H9 (cell line): ENCODE measurements around the gene IGF2BP3. TPM values are rescaled to one million over a fixed set of nuclear protein-coding genes. Genes with fewer than 3 reads are reported as not detected.

ENCODE experiments used
- DNase-seq: peaks from one replicate; pipeline ENCODE4 v3.0.0-alpha.2; 2017
- H2AFZ ChIP-seq: one replicate; pipeline ENCODE4 v1.6.1; 2013; ENCODE audit warnings: mild to moderate bottlenecking, low read length, control low read depth, moderate library complexity
- H2AK5ac ChIP-seq: 2 replicates; pipeline ENCODE4 v1.6.1; 2013; ENCODE audit warnings: low read length, control low read depth, mixed read lengths; ENCODE audit not compliant: insufficient read length
- H2BK120ac ChIP-seq: one replicate; pipeline ENCODE4 v1.6.1; 2013; ENCODE audit warnings: low read depth, mild to moderate bottlenecking, low read length, control low read depth, inconsistent platforms; ENCODE audit not compliant: poor library complexity, severe bottlenecking
- H2BK12ac ChIP-seq: 2 replicates; pipeline ENCODE4 v1.6.1; 2013; ENCODE audit warnings: low read length, control low read depth, mixed read lengths, low read depth; ENCODE audit not compliant: insufficient read length
- H2BK15ac ChIP-seq: 2 replicates; pipeline ENCODE4 v1.6.1; 2013; ENCODE audit warnings: low read depth, low read length, control low read depth
- H2BK20ac ChIP-seq: one replicate; pipeline ENCODE4 v1.6.1; 2013; ENCODE audit warnings: low read depth, mild to moderate bottlenecking, low read length, control low read depth, inconsistent platforms; ENCODE audit not compliant: poor library complexity, severe bottlenecking
- H2BK5ac ChIP-seq: 2 replicates; pipeline ENCODE4 v1.6.1; 2013; ENCODE audit warnings: low read length, control low read depth, mixed read lengths; ENCODE audit not compliant: insufficient read length
- H3K14ac ChIP-seq: 2 replicates; pipeline ENCODE4 v1.6.1; 2013; ENCODE audit warnings: low read length, control low read depth; ENCODE audit not compliant: insufficient read depth
- H3K18ac ChIP-seq: 2 replicates; pipeline ENCODE4 v1.6.1; 2013; ENCODE audit warnings: low read depth, mild to moderate bottlenecking, mixed read lengths, low read length, control low read depth; ENCODE audit not compliant: insufficient read length
- H3K23ac ChIP-seq: 2 replicates; pipeline ENCODE4 v1.6.1; 2013; ENCODE audit warnings: low read length, control low read depth, mixed read lengths, low read depth; ENCODE audit not compliant: insufficient read length
- H3K23me2 ChIP-seq: 2 replicates; pipeline ENCODE4 v1.6.1; 2013; ENCODE audit warnings: low read depth, mild to moderate bottlenecking, mixed read lengths, low read length, control low read depth; ENCODE audit not compliant: insufficient read length, poor library complexity, severe bottlenecking
- H3K27ac ChIP-seq: 2 replicates; pipeline ENCODE4 v1.5.1; 2013; ENCODE audit warnings: low read length, control low read depth, mixed read lengths, low read depth; ENCODE audit not compliant: insufficient read length
- H3K27me3 ChIP-seq: 2 replicates; pipeline ENCODE4 v1.6.1; 2013; ENCODE audit warnings: low read length, control low read depth, inconsistent platforms; ENCODE audit not compliant: insufficient read depth
- H3K4ac ChIP-seq: 2 replicates; pipeline ENCODE4 v1.6.1; 2013; ENCODE audit warnings: low read depth, mild to moderate bottlenecking, control low read depth, inconsistent platforms, low read length, moderate library complexity
- H3K4me1 ChIP-seq: 2 replicates; pipeline ENCODE4 v1.6.1; 2013; ENCODE audit warnings: low read length, control low read depth, inconsistent platforms; ENCODE audit not compliant: insufficient read depth
- H3K4me2 ChIP-seq: 2 replicates; pipeline ENCODE4 v1.6.1; 2013; ENCODE audit warnings: low read length, control low read depth, mixed read lengths; ENCODE audit not compliant: insufficient read length, insufficient read depth
- H3K56ac ChIP-seq: 2 replicates; pipeline ENCODE4 v1.6.1; 2013; ENCODE audit warnings: low read depth, mild to moderate bottlenecking, mixed read lengths, low read length, control low read depth; ENCODE audit not compliant: insufficient read length
- H3K79me1 ChIP-seq: 2 replicates; pipeline ENCODE4 v1.6.1; 2013; ENCODE audit warnings: low read depth, mild to moderate bottlenecking, moderate library complexity, low read length, control low read depth, inconsistent platforms; ENCODE audit not compliant: insufficient read depth, poor library complexity, severe bottlenecking
- H3K79me2 ChIP-seq: 2 replicates; pipeline ENCODE4 v1.6.1; 2013; ENCODE audit warnings: low read length, control low read depth, inconsistent platforms; ENCODE audit not compliant: insufficient read depth
- H3K9ac ChIP-seq: 2 replicates; pipeline ENCODE4 v1.6.1; 2013; ENCODE audit warnings: low read length, control low read depth, mixed read lengths; ENCODE audit not compliant: insufficient read length; ENCODE audit errors: extremely low read depth
- H3K9me3 ChIP-seq: one replicate; pipeline ENCODE4 v1.6.1; 2013; ENCODE audit warnings: low read depth, low read length, inconsistent platforms; ENCODE audit not compliant: control insufficient read depth
- H3T11ph ChIP-seq: one replicate; pipeline ENCODE4 v1.6.1; 2013; ENCODE audit warnings: mild to moderate bottlenecking, low read length, control low read depth, inconsistent platforms
- H4K20me1 ChIP-seq: one replicate; pipeline ENCODE4 v1.6.1; 2013; ENCODE audit not compliant: control insufficient read depth, insufficient read length, insufficient read depth
- H4K5ac ChIP-seq: 2 replicates; pipeline ENCODE4 v1.6.1; 2013; ENCODE audit warnings: low read depth, mild to moderate bottlenecking, mixed read lengths, low read length, control low read depth; ENCODE audit not compliant: insufficient read length
- H4K8ac ChIP-seq: replicated peaks from 2 replicates; pipeline ENCODE4 v1.6.1; 2013; ENCODE audit warnings: low read length, control low read depth, mixed read lengths, low read depth; ENCODE audit not compliant: insufficient read length
- H4K91ac ChIP-seq: 2 replicates; pipeline ENCODE4 v1.6.1; 2013; ENCODE audit warnings: low read depth, mild to moderate bottlenecking, moderate library complexity, mixed read lengths, low read length, control low read depth; ENCODE audit not compliant: insufficient read length
- H3K27ac Mint-ChIP-seq, 3 experiments: 2 replicates in 2 of 3; 3 replicates in 1 of 3; pipeline ENCODE4 v1.8.0; 2020 to 2021; ENCODE audit warnings: mixed read lengths in 3 of 3, mild to moderate bottlenecking in 1 of 3, moderate library complexity in 1 of 3
- H3K27me3 Mint-ChIP-seq: 2 replicates; pipeline ENCODE4 v1.8.0; 2021; ENCODE audit warnings: low read depth, mild to moderate bottlenecking, moderate library complexity, mixed read lengths
- H3K36me3 Mint-ChIP-seq, 3 experiments: 2 replicates in 2 of 3; 3 replicates in 1 of 3; pipeline ENCODE4 v1.8.0; 2020 to 2021; ENCODE audit warnings: low read depth in 3 of 3, mixed read lengths in 3 of 3; ENCODE audit not compliant: insufficient read depth in 1 of 3
- H3K4me1 Mint-ChIP-seq, 2 experiments: 2 replicates each; pipeline ENCODE4 v1.8.0; 2020; ENCODE audit warnings: mixed read lengths in 2 of 2
- H3K4me3 Mint-ChIP-seq, 2 experiments: 2 replicates in 1 of 2; 3 replicates in 1 of 2; pipeline ENCODE4 v1.8.0; 2020 to 2021; ENCODE audit warnings: mild to moderate bottlenecking in 2 of 2, mixed read lengths in 2 of 2, moderate library complexity in 1 of 2
- H3K9me3 Mint-ChIP-seq, 2 experiments: 2 replicates in 1 of 2; 3 replicates in 1 of 2; pipeline ENCODE4 v1.8.0; 2020; ENCODE audit warnings: mild to moderate bottlenecking in 2 of 2, mixed read lengths in 2 of 2, moderate library complexity in 1 of 2
- CTCF ChIP-seq: fragments of 200-600 bp; sonication (generic); conservative IDR thresholded peaks from 3 replicates; pipeline ENCODE4 v1.8.0; 2021; ENCODE audit warnings: antibody characterized with exemption, mild to moderate bottlenecking
- WGBS: extraction: QIAGEN DNeasy Blood & Tissue Kit; methylation state at CpG from one replicate; pipeline ENCODE4 v1.1.7; 2013; ENCODE audit warnings: missing lambda C conversion rate, low lambda C conversion rate, mixed read lengths; ENCODE audit not compliant: insufficient read length; ENCODE audit errors: extremely low coverage; 5-methylcytosine and 5-hydroxymethylcytosine counted together
- total RNA-seq: library from RNA; stranded (reverse); gene quantifications from 2 replicates; pipeline ENCODE4 v1.2.1, GENCODE V29; 2021

Gene IGF2BP3
- total RNA-seq, 1 experiment from 2014 or later, result 197 TPM

- no peaks in the 10 kb centered on the region for H3K4me1 ChIP-seq
- H2AK5ac ChIP-seq, result no peak overlapping the region
- H3K4me2 ChIP-seq, result no peak overlapping the region
- H4K20me1 ChIP-seq, result peaks cover 2% of the 10 kb centered on the region
- no peak overlapping the region for H3K23ac ChIP-seq
- H2BK20ac ChIP-seq, result no peak overlapping the region
- no peak overlapping the region for H3K4me3 Mint-ChIP-seq
- H2AFZ ChIP-seq, result no peak overlapping the region
- no peaks in the 10 kb centered on the region for H3K79me1 ChIP-seq
- no peaks in the 10 kb centered on the region for H3K9me3 ChIP-seq
- no peaks in the 10 kb centered on the region for H3K27me3 ChIP-seq
- H3K23me2 ChIP-seq, result no peaks in the 10 kb centered on the region
- no peak overlapping the region for H3K27ac ChIP-seq
- H4K8ac ChIP-seq, result no peak overlapping the region
- no peaks in the 10 kb centered on the region for H3K27me3 Mint-ChIP-seq
- peak overlapping the region in 1 of 3 experiments; percentile 25; a peak in 2 of 7 replicates for H3K27ac Mint-ChIP-seq
- H3K4ac ChIP-seq, result no peak overlapping the region
- DNase-seq, result no peak
- H3K18ac ChIP-seq, result no peak overlapping the region
- no peak overlapping the region for H3T11ph ChIP-seq
- H3K9me3 Mint-ChIP-seq, result no peaks in the 10 kb centered on the region
- peaks cover 4 to 13% of the 10 kb centered on the region in 2 experiments; a peak in 3 of 4 replicates for H3K4me1 Mint-ChIP-seq
- no peak overlapping the region for H2BK15ac ChIP-seq
- no peak overlapping the region for H2BK120ac ChIP-seq
- no peak overlapping the region for H3K9ac ChIP-seq
- H2BK12ac ChIP-seq, result no peak overlapping the region
- no peak overlapping the region for H2BK5ac ChIP-seq
- WGBS, result no CpG with 5 or more reads among the region's 3 CpGs
- H4K91ac ChIP-seq, result no peak overlapping the region
- no peak overlapping the region for H4K5ac ChIP-seq
- H3K14ac ChIP-seq, result no peak overlapping the region
- TF ChIP-seq CTCF, result no peak
- no peak overlapping the region for H3K56ac ChIP-seq
- peaks cover 15 to 56% (median 52%) of the 10 kb centered on the region in 3 experiments; a peak in 6 of 7 replicates for H3K36me3 Mint-ChIP-seq
- H3K79me2 ChIP-seq, result no peaks in the 10 kb centered on the region; the same call in 1 of the 2 replicates
Measured at GRCh38 chr7:23396222-23397015, 73.9 kb downstream of the IGF2BP3 start.
